Epithelial cell of esophagus (primary cell): ENCODE measurements around the gene PHF21B.
"Not testable (repeated sequence)": the region's sequence is repeated elsewhere in the genome, so short reads cannot be mapped to it uniquely, and the experiment has no call there.

Experiments
- DNase-seq: peaks from one replicate; pipeline ENCODE4 v3.0.0; 2010; ENCODE audit warnings: low read depth
- H3K4me3 ChIP-seq: 2 replicates; pipeline ENCODE4 v1.5.1; 2011; ENCODE audit warnings: mild to moderate bottlenecking, low read length, control low read depth
- TF ChIP-seq, protein P1 (sequence below): IDR thresholded peaks from 2 replicates; pipeline ENCODE4 v1.5.1; 2011; ENCODE audit warnings: low read depth, mild to moderate bottlenecking, low read length, control low read depth, inconsistent platforms; ENCODE audit not compliant: insufficient read depth; ENCODE audit errors: missing control alignments

Gene PHF21B

DNA sequence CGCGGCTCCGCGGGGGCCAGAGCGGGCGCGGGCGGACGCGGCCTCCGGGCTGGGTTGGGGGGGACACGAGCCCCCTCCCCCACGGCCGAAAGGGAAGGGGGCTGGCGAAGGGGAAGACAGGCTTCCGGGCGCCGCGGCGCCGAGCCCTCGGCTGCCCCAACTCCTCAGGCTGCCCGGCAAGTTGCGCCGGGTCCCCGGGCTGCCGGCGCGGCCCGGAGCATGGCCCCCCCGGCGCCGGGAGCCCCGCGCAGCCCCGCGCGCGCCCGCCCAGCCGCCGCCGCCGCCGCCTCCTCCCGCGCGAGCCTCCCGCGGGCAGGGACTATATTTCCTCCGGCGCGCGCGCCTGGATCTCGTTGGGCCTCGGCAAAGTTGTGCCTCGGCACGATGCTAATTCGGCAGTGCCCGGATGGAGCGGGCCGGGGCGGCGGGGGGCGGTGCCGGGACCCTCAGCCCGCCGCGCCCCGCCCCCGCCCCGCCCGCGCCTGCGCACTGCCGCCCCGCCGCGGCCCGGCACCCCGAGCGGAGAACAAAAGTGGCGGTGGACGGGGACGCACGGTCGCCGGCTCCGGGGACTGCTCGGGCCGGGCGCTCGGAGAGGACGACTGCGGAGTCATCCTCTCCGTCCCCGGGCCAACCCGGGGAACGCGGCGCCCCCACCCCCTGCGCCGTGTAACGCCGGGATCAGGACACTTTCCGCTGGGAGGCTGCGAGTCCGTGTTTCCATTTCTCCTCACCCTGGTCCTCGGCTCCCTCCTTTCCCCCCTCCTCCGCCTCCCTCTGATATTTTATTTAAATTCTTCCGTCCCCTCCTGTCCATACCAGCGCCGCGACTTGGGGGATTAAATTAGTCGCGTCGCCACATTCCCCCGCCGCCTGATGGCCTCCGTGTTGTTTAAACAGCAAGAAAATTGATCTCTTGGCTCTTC is at the start of gene PHF21B:
Gene PHF21B, minus strand, starts transcription at position 400 of the 926 bp plus-strand sequence. CDS start 456 bp downstream, outside the sequence.
- peak; percentile 24 for DNase-seq
- TF ChIP-seq, protein P1, sequence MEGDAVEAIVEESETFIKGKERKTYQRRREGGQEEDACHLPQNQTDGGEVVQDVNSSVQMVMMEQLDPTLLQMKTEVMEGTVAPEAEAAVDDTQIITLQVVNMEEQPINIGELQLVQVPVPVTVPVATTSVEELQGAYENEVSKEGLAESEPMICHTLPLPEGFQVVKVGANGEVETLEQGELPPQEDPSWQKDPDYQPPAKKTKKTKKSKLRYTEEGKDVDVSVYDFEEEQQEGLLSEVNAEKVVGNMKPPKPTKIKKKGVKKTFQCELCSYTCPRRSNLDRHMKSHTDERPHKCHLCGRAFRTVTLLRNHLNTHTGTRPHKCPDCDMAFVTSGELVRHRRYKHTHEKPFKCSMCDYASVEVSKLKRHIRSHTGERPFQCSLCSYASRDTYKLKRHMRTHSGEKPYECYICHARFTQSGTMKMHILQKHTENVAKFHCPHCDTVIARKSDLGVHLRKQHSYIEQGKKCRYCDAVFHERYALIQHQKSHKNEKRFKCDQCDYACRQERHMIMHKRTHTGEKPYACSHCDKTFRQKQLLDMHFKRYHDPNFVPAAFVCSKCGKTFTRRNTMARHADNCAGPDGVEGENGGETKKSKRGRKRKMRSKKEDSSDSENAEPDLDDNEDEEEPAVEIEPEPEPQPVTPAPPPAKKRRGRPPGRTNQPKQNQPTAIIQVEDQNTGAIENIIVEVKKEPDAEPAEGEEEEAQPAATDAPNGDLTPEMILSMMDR: no peak
- peak within 1 kb of the TSS; percentile 40 for H3K4me3 ChIP-seq

DNA sequence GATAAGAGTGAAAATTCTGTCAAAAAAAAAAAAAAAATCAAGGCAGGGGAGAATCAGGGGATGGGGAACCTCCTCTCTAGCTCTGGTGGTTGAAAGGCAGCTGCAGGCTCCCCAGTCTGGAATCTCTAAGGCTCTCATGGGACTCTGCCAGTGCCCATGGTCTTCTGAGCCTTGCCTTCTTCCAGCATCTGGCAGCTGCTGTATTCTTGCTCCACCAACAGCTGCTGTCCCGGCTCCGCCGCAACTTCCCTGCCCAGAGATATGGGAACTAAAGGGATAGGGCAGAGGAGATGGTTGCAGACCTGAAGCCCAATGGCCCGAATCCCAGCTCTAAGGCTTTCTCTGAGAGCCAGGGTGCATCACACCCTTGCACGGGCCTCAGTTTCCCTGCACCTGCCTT is 49.5 kb upstream of the PHF21B start:
- H3K4me3 ChIP-seq: no peak overlapping the region
- TF ChIP-seq, protein P1: no peak
- DNase-seq: no peak

DNA sequence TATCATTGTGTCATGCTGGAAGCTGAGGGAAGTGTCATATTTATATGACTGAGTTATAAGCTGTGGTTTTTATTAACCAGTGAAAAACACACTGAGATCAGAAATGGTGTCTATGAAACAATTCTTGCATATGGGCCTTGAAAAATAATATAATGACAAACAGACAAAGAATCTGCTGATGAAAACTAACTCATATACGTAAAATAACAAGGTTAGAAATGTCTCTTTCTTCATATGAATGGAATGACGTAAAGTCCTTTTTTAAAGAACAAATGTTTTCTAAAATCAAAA is 48.8 kb upstream of the PHF21B start:
- H3K4me3 ChIP-seq: no peak overlapping the region
- TF ChIP-seq, protein P1: no peak
- DNase-seq: no peak

DNA sequence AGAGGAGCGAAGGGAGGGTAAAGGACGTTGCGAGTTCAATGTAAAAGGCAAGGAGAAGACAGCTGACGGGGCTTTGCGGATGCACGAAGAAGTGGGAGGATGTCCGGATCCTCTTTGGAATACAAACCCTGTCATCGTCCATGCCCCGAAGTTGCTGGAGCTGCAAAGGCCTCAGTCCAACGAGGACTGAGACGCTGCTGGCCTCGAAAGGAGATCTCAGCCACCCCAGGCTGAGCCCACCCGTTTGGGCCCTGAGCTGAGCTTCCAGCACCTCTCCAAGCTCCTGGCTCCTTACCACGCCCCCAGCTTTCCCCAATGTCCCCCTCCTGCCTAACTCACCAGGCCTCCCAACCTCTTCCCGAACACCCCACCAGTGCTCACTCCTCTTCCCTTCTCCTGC is 46.1 kb upstream of the PHF21B start:
- TF ChIP-seq, protein P1: no peak
- DNase-seq: no peak
- no peak overlapping the region for H3K4me3 ChIP-seq

DNA sequence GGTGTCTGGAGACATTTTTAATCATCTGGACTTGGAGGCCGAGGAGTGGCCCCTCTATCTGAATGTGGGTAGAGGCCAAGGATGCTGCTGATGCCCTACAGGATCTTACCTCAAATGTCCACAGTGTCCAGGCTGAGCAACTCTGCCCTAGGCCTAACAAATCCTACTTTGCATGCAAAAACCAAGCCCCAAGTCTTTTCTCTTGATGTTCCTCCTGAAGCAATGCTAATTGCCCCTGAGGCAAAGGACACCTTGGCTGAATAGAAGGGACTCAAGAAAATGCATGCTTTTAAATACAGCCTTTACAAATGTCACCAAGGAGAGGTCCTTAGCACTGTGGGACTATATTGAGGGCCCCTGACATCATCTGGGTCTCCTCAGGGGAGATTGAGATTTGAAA is 43.8 kb upstream of the PHF21B start:
- no peak for DNase-seq
- H3K4me3 ChIP-seq: no peak overlapping the region
- TF ChIP-seq, protein P1: no peak

DNA sequence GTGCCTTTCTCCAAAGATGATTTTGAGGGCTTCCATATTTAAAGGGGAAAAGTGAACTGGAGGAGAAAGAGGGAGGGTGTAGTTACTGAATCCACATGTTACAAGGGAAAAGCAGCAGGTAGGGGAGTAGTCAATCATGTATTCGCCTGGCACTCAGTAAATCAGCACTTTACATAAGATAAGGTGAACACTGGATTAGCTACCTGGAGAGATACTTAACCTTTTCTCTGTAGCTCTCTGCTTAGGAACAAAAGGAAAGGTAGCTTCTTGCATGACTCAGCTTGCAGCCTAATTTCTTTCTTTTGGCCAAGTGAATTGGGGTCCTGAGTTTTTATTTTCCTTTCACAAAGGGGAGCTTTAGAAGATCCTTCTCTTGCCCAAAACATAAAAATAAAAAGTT is 43.3 kb upstream of the PHF21B start:
- TF ChIP-seq, protein P1: no peak
- no peak for DNase-seq
- H3K4me3 ChIP-seq: no peak overlapping the region

DNA sequence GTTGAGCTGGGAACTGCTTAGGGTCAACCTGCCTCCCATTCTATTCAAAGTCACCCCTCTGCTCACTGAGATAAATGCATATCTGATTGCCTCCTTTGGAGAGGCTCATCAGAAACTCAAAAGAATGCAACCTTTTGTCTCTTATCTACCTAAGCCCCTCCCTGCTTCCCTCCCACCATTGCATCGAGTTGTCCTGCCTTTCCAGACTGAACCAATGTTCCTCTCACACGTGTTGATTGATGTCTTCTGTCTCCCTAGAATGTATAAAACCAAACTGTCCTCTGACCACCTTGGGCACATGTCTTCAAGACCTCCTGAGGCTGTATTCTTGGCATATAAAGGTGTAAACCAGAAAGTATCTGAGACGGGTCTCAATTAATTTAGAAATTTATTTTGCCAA is 42.9 kb upstream of the PHF21B start:
- DNase-seq, H3K4me3 ChIP-seq: not testable (repeated sequence)
